HG02981 (cell line): Measurements from ENCODE around the gene ASXL1.

Experiments
- ATAC-seq: cut with Tn5 transposase; IDR thresholded peaks from one replicate; pipeline ENCODE4 v1.9.1; 2021; ENCODE audit warnings: mild to moderate bottlenecking, moderate library complexity; ENCODE audit not compliant: unreplicated experiment

Gene ASXL1

GRCh38 chr20:32476684-32477593, 118.8 kb downstream of the ASXL1 start:
- no peak for ATAC-seq

- no peak for ATAC-seq
These were observed 119.7 kb downstream of the ASXL1 start for GRCh38 chr20:32477594-32478512.

GRCh38 chr20:32478576-32478975, 120.4 kb downstream of the ASXL1 start:
- ATAC-seq = no peak

GRCh38 chr20:32479012-32479411, 120.9 kb downstream of the ASXL1 start:
- no peak for ATAC-seq

- ATAC-seq = no peak
These were observed 121.6 kb downstream of the ASXL1 start for GRCh38 chr20:32479697-32480171.

- ATAC-seq = no peak
These were observed 122.5 kb downstream of the ASXL1 start for GRCh38 chr20:32480371-32481241.

- ATAC-seq = no peak
These were observed 123.4 kb downstream of the ASXL1 start for GRCh38 chr20:32481311-32482142.

- ATAC-seq = no peak
These were observed 124.0 kb downstream of the ASXL1 start for GRCh38 chr20:32482143-32482441.

- no peak for ATAC-seq
These were observed 124.5 kb downstream of the ASXL1 start for GRCh38 chr20:32482442-32483261.

- no peak for ATAC-seq
These were observed 125.5 kb downstream of the ASXL1 start for GRCh38 chr20:32483351-32484224.

- ATAC-seq = no peak
These were observed 126.3 kb downstream of the ASXL1 start for GRCh38 chr20:32484225-32484957.

- ATAC-seq = peak; percentile 62
These were observed 127.0 kb downstream of the ASXL1 start for GRCh38 chr20:32484958-32485769.

GRCh38 chr20:32485770-32486478, 127.8 kb downstream of the ASXL1 start:
- no peak for ATAC-seq

GRCh38 chr20:32487381-32487780, 129.2 kb downstream of the ASXL1 start:
- no peak for ATAC-seq

- ATAC-seq = no peak
These were observed 130.1 kb downstream of the ASXL1 start for GRCh38 chr20:32488066-32488838.
